Kidney tubule cell (primary cell): ENCODE measurements around the gene MAST3.

Experiments used
- DNase-seq: peaks from one replicate; pipeline ENCODE4 v3.0.0-alpha.2; 2018; ENCODE audit warnings: low spot score

The MAST3 gene

GRCh38 chr19:18160493-18160970 lies 63.0 kb downstream of the MAST3 start:
- DNase-seq = peak; percentile 45

DNA sequence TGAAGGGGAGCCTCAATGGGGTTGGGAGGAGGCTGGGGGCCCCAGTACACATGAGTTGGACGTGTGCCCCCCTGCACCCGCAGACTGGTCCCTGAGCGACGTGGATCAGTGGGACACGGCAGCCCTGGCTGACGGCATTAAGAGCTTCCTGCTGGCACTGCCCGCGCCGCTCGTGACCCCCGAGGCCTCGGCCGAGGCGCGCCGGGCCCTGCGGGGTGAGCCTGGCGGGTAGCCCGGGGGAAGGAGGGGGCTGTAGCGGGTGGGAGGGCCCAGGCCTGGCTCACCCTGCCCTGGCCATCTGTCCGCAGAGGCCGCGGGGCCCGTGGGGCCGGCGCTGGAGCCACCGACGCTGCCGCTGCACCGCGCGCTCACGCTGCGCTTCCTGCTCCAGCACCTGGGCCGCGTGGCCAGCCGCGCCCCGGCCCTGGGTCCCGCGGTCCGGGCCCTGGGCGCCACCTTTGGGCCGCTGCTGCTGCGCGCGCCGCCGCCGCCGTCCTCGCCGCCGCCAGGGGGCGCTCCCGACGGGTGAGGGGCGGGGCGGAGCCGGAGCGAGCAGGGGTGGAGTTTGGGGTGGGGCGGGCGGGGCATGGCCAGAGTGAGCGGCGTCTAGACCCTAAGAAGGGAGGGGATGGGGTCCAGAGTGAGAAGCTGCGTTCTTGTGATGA lies 63.5 kb downstream of the MAST3 start:
- peak; percentile 76 for DNase-seq

GRCh38 chr19:18161636-18162002 lies 64.0 kb downstream of the MAST3 start:
- DNase-seq = no peak

GRCh38 chr19:18164072-18164471 lies 66.5 kb downstream of the MAST3 start:
- no peak for DNase-seq

DNA sequence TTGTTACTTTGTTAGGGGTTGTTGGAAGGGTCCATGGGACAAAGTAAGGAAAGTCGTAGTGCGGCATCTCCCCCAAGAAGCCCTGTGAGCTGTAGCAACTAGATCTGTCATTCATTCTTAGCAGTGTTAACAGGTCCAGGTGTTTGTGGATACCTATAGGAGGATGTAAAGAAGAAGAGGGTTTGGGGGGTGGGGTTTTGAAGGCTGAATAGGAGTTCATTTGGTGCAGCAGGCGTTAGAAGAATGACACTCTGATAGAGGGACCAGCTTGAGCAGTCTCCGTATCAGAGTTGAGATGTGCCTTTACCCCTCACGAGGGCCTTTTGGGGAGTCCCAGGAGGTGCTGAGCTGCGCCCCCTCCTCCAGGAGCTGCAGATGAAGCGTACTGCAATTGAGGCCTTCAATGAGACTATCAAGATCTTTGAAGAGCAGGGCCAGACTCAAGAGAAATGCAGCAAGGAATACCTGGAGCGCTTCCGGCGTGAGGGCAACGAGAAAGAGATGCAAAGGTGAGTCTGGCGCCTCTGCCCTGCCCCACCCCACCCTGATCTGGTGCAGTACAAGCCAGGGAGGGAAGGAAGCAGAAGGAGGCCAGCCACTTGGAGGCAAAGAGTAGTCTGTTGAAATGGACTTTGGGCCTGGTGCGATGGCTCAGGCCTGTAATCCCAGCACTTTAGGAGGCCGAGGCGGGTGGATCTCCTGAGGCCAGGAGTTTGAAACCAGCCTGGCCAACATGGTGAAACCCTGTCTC lies 68.4 kb downstream of the MAST3 start:
- no peak for DNase-seq

- DNase-seq = no peak
Measured at GRCh38 chr19:18167011-18167410, 69.4 kb downstream of the MAST3 start.

- DNase-seq = peak; percentile 28
Measured at GRCh38 chr19:18167975-18168645, 70.5 kb downstream of the MAST3 start.

- no peak for DNase-seq
Measured at GRCh38 chr19:18168673-18169381, 71.2 kb downstream of the MAST3 start.

DNA sequence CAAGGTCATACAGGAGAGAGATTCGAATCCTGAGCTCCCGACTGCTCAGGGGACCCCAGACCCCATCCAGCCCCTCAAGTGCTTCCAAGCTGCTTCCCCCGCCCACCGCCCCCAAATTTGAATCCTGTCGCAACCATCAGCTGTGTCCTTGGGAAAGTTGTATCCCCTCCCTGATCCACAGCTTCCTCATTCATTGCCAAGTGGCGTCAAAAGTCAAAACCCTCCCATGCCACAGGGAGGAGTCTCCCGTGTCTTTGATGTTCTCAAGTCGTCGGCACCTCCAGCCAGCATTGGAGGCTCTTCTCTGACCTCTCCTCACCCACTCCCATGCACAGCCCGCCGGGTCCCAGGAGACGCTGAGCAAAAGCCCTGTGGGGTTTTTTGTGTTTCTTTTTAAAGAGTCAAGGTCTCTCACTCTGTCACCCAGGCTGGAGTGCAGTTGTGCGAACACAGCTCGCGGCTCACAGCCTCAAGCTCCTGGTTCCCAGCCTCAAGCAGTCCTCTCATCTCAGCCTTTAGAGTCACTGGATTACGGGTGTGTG lies 73.2 kb downstream of the MAST3 start:
- no peak for DNase-seq

DNA sequence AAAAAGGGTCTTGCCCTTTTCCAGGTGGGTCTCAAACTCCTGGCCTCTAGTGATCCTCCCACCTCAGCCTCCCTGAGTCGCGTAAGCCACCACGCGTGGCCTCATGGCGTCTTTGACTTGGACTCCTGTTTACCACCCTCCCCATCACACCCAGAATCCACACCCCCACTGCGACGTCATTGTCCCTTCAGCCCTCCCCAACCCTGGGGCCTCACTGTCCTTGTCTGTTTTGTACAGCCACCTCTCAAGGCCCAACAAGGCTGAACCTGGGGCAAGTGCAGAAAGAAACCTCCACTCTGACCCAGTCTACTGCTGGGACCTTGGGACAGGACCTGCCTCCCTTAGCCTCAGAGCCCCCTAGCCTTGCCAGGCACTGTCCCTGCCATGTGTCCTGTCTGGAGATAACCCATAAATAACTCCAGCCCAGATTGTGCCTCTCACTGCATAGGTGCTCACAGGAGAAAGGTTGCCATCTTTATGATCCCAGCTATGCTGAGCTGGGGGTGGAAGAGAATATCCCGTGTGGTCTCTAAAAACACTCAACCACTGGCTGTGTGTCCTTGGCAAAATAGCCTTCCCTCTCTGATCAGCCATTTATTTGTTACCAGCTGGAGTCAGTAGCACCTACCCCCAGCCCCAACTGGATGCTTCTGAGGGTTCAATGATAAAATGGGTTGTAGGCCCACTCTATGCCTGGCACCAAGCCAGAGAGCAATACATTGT lies 74.2 kb downstream of the MAST3 start:
- DNase-seq = no peak

DNA sequence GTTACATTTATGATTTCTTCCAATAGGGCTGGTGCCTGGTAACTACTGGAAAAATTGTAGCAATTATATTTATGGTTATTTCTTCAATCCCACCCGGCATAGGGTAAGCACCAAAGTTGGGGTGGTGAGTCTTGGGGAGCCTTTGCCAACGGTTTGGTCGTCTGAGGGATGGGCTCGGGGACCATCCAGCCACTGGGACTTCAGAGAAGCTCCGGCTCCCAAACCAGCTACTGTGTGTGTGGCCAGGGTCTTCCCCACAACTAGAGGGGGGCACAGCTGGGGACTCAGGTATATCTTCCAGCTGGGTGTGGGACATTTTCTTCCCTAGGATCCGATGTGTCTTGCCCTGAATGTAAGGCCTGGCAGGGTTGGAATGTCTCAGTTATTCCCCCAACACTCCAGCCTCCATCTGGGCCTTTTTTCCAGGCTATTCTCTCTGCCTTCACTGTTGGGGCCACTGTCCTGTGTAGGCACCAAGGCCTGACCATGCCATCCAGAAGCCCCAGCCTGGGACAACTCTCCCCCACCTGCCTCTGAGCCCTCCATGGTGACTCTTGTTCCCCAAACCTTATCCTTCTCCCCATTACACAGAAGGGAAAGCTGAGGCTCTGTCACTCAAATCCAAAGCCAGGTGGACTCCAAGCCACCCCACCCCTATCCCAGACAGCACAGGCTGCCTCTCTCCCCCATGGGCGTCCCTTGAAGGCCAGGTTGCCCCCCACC lies 74.9 kb downstream of the MAST3 start:
- no peak for DNase-seq

GRCh38 chr19:18173054-18173571 lies 75.5 kb downstream of the MAST3 start:
- no peak for DNase-seq

GRCh38 chr19:18173572-18174288 lies 76.2 kb downstream of the MAST3 start, which contains the start of gene IFI30:
Gene IFI30 (plus strand): TSS chr19:18173813. CDS start chr19:18173842, 29 bp downstream.
- DNase-seq = peak; percentile 52

GRCh38 chr19:18174983-18175382 lies 77.4 kb downstream of the MAST3 start:
- no peak for DNase-seq

GRCh38 chr19:18176367-18177310 lies 79.1 kb downstream of the MAST3 start:
- peak; percentile 50 for DNase-seq

DNA sequence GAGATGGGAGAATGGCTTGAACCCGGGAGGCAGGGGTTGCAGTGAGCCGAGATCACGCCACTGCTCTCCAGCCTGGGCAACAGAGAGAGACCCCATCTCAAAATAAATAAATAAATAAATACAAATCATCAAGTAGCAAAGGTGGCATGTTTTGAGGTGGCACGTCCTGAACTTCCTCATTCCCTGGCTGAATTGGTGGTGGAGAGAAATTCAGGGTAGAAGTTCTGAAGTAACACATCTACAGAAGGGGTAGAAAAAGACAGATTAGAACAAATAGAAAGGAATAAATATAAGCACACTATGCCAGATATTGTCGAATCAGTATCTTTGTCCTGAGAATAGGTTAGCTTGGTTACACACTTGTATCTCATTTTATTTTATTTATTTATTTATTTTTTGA lies 82.4 kb downstream of the MAST3 start:
- no peak for DNase-seq

DNA sequence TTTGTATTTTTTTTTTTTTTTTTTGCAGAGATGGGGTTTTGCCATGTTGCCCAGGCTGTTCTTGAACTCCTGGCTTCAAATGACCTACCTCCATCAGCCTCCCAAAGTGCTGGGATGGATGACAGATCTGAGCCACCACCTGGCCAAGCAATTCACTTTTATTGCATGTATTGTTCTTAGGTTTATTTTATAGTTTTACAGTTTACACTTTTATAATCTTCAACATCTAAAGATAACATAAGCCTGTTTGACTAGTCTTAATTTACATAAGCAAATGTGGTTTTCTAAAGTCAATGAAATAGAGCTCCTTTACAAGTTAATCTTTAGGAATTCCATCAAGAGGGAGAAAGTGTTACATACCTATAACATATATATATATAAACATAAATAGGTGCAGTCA lies 86.0 kb downstream of the MAST3 start:
- no peak for DNase-seq

DNA sequence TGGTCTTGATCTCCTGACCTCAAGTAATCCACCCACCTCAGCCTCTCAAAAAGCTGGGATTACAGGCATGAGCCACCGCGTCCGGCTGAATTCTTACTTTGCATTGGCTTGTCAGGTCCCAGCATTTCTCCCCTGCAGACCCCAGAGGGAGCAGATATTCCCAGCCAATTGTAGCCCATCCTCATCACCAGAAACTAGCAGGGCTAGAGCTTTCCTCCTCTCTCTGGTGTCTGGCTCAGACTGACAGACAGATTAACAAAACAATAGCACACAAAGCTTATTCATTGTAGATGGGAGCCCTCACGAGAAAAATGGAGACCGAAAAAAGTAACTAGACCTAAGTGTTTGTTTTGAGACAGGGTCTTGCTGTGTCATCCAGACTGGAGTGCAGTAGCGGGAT lies 88.0 kb downstream of the MAST3 start:
- DNase-seq = no peak

DNA sequence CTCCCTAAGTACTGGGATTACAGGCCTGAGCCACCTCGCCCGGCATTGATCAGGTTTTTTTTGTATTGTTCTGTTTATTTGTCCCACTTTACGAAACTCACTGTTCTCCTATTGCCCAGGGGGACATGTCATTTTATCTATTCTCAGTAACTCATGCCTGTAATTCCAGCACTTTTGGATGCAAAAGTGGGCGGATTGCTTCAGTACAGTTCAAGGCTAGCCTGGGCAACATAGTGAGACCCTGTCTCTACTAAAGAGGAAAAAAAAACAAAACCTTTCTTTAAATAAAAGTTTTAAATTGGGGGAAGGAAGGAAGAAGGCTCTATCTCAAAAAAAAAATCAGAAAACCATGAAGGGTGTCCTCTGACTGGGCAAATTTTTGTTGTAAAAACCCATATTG lies 92.7 kb downstream of the MAST3 start:
- no peak for DNase-seq
